ENCODE results near the gene STEEP1.
A peak's percentile ranks its signal among the peaks of the same experiment; 100 is the strongest.

STEEP1 gene

DNA sequence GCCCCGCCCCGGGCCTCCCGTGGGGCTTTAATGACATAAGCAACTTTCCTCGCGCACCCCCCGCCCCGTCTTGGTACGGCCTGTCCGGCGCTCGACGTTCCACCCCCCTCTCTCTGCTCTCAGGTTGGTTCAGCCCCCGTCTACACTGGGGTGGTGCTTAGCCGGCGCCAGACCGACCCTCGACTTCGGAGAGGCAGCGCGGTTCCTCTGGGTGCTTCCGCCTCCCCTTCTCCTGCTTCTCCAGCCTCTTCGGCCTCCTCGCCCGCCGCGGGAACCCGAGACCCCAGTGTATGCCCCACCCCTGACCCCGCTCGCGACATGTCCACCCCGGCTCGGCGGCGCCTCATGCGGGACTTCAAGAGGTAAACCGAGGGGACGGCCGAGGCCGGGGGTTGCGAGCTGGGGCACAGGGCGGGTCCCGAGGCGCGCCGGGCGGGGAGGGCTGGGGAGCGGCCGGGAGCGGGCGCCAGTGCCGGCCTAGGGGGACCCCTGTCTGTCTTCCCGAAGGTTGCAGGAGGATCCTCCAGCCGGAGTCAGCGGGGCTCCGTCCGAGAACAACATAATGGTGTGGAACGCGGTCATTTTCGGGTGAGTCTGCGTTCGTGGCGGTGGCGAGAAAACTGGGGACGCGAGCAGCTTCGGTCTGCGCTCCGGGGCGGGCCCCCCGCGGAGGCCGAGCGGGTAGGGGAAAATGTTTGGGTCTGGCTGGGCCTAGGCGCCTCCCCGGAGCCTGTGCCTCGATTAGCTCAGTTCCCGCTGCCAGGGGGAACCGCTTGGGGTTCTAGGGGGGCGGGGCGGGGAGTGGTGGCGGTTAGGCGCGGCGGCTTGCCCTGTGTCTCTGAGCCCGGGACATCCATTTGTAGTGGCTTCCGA is 9.4 kb upstream of the STEEP1 start, which contains the start of gene UBE2A:
TSS of gene UBE2A (plus strand) at position 170 of the 873 bp plus-strand sequence. CDS start at position 319, 149 bp downstream.
- Histone ChIP-seq H3K4me3 (ENCODE audit: low read depth, low read length) (peak within 1 kb of the TSS; percentile 62), H3K36me3 (no peaks in the 10 kb centered on the region), H3K9me3 (no peaks in the 10 kb centered on the region), H3K4me1 (no peaks in the 10 kb centered on the region), H3K27me3 (no peaks in the 10 kb centered on the region)
- DNase-seq: peak; percentile 93
- TF ChIP-seq, protein P1, sequence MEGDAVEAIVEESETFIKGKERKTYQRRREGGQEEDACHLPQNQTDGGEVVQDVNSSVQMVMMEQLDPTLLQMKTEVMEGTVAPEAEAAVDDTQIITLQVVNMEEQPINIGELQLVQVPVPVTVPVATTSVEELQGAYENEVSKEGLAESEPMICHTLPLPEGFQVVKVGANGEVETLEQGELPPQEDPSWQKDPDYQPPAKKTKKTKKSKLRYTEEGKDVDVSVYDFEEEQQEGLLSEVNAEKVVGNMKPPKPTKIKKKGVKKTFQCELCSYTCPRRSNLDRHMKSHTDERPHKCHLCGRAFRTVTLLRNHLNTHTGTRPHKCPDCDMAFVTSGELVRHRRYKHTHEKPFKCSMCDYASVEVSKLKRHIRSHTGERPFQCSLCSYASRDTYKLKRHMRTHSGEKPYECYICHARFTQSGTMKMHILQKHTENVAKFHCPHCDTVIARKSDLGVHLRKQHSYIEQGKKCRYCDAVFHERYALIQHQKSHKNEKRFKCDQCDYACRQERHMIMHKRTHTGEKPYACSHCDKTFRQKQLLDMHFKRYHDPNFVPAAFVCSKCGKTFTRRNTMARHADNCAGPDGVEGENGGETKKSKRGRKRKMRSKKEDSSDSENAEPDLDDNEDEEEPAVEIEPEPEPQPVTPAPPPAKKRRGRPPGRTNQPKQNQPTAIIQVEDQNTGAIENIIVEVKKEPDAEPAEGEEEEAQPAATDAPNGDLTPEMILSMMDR (IDR thresholded peaks at IDR 0.05; ENCODE audit: low read depth, low read length): no peak

GRCh38 chrX:119573840-119574393 is 8.7 kb upstream of the STEEP1 start:
- no peaks in the 10 kb centered on the region for H3K27me3 ChIP-seq
- no peaks in the 10 kb centered on the region for H3K36me3 ChIP-seq
- DNase-seq: no peak
- H3K4me1 ChIP-seq: no peaks in the 10 kb centered on the region
- peak overlapping the region; percentile 62 for H3K4me3 ChIP-seq (ENCODE audit: low read depth, low read length)
- no peaks in the 10 kb centered on the region for H3K9me3 ChIP-seq
- TF ChIP-seq, protein P1 (IDR thresholded peaks at IDR 0.05; ENCODE audit: low read depth, low read length): no peak

- no peaks in the 10 kb centered on the region for H3K4me1 ChIP-seq
- H3K9me3 ChIP-seq: no peaks in the 10 kb centered on the region
- no peaks in the 10 kb centered on the region for H3K27me3 ChIP-seq
- DNase-seq: no peak
- TF ChIP-seq, protein P1 (IDR thresholded peaks at IDR 0.05; ENCODE audit: low read depth, low read length): no peak
- H3K4me3 ChIP-seq (ENCODE audit: low read depth, low read length): peak overlapping the region; percentile 62; the same call in 1 of the 2 replicates
- H3K36me3 ChIP-seq: no peaks in the 10 kb centered on the region
These were observed 8.0 kb upstream of the STEEP1 start for GRCh38 chrX:119573222-119573621.

DNA sequence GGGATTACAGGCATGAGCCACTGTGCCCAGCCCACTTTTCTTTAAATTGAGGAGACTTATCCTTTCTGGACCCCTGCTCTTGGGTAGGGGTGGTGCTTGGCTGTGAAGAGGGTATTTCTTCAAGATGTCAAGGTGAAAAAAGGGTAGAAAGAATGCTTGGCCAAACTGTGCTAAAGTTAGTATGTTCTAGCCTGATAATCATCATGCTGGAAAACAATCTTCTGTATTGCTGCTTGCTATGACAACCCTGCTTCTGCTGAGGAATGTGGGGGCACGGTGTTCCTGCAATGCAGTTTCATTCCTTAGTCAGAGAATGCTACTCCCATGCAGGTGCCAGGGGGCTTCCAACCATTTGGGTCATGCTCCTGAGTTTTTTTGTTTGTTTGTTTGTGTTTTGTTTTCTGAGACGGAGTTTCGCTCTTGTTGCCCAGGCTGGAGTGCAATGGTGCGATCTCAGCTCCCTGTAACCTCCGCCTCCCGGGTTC is 5.2 kb upstream of the STEEP1 start:
- no peak overlapping the region for H3K4me3 ChIP-seq (ENCODE audit: low read depth, low read length)
- no peaks in the 10 kb centered on the region for H3K4me1 ChIP-seq
- no peaks in the 10 kb centered on the region for H3K36me3 ChIP-seq
- H3K9me3 ChIP-seq: no peaks in the 10 kb centered on the region
- TF ChIP-seq, protein P1 (IDR thresholded peaks at IDR 0.05; ENCODE audit: low read depth, low read length): no peak
- DNase-seq: no peak
- H3K27me3 ChIP-seq: no peaks in the 10 kb centered on the region

GRCh38 chrX:119552508-119552907 is 12.7 kb downstream of the STEEP1 start:
- H3K4me3 ChIP-seq (ENCODE audit: low read depth, low read length): no peak overlapping the region
- H3K36me3 ChIP-seq: no peaks in the 10 kb centered on the region
- TF ChIP-seq, protein P1 (IDR thresholded peaks at IDR 0.05; ENCODE audit: low read depth, low read length): no peak
- no peak for DNase-seq
- H3K27me3 ChIP-seq: no peaks in the 10 kb centered on the region
- no peaks in the 10 kb centered on the region for H3K4me1 ChIP-seq
- no peaks in the 10 kb centered on the region for H3K9me3 ChIP-seq

Measured in BE2C (cell line).